K562 (cell line): ENCODE data around the gene HBB. TPM values are rescaled to one million over a fixed set of nuclear protein-coding genes. Genes with fewer than 3 reads are reported as not detected.

Experiments
- ATF1 ChIP-seq, 2 experiments: fragments of 450-650 bp in 1 of 2; IDR thresholded peaks; 2 replicates each; pipeline ENCODE4 v1.6.1; 2016; ENCODE audit warnings: missing compliant biosample characterization in 1 of 2, missing genetic modification characterization in 1 of 2
- EP300 ChIP-seq: IDR thresholded peaks from 2 replicates; pipeline ENCODE4 v1.6.1; 2012; ENCODE audit warnings: low read length, improper control_type of control experiment
- EP400 ChIP-seq: fragments of 450-650 bp; IDR thresholded peaks from 2 replicates; pipeline ENCODE4 v1.6.1; 2017; ENCODE audit warnings: antibody characterized with exemption, mild to moderate bottlenecking, moderate library complexity
- JUND ChIP-seq, 2 experiments: IDR thresholded peaks; 2 replicates in 1 of 2; 3 replicates in 1 of 2; pipeline ENCODE4 v1.6.1; 2011; ENCODE audit warnings: borderline replicate concordance in 2 of 2, low read depth in 2 of 2, low read length in 2 of 2, improper control_type of control experiment in 1 of 2, missing biosample characterization in 1 of 2, missing genetic modification characterization in 1 of 2, missing genetic modification reagents in 1 of 2
- KDM1A ChIP-seq, 2 experiments: fragments of 450-650 bp; IDR thresholded peaks; 2 replicates each; pipeline ENCODE4 v1.6.1; 2016; ENCODE audit warnings: mild to moderate bottlenecking in 2 of 2
- MAZ ChIP-seq, 2 experiments: fragments of 450-650 bp in 1 of 2; sonication (generic) in 1 of 2; formaldehyde crosslinking; IDR thresholded peaks in 1 of 2; conservative IDR thresholded peaks in 1 of 2; 2 replicates each; pipeline versions ENCODE4 v1.4.0 to v1.5.0; 2020; ENCODE audit warnings: mild to moderate bottlenecking in 1 of 2, missing genetic modification reagents in 1 of 2
- MITF ChIP-seq: IDR thresholded peaks from 2 replicates; pipeline ENCODE4 v1.6.1; 2014; ENCODE audit warnings: antibody characterized with exemption
- MLX ChIP-seq, 2 experiments: fragments of 450-650 bp in 1 of 2; sonication (generic) in 1 of 2; formaldehyde crosslinking; conservative IDR thresholded peaks; 2 replicates each; pipeline versions ENCODE4 v1.4.0 to v1.8.1; 2020 to 2022; ENCODE audit warnings: mild to moderate bottlenecking in 1 of 2, missing genetic modification reagents in 1 of 2
- MNT ChIP-seq, 2 experiments: fragments of 450-650 bp; conservative IDR thresholded peaks; 2 replicates each; pipeline ENCODE4 v1.6.1; 2017; ENCODE audit warnings: mild to moderate bottlenecking in 2 of 2, moderate library complexity in 2 of 2
- NBN ChIP-seq: fragments of 450-650 bp; IDR thresholded peaks from 2 replicates; pipeline ENCODE4 v1.6.1; 2016; ENCODE audit warnings: low read depth, mild to moderate bottlenecking
- RCOR1 ChIP-seq, 2 experiments: IDR thresholded peaks; 2 replicates each; pipeline ENCODE4 v1.6.1; 2012; ENCODE audit warnings: low read depth in 2 of 2, low read length in 2 of 2, borderline replicate concordance in 1 of 2, improper control_type of control experiment in 1 of 2
- RNF2 ChIP-seq: sonication (generic); IDR thresholded peaks from 2 replicates; pipeline ENCODE4 v1.6.1; 2016
- SOX6 ChIP-seq: fragments of 450-650 bp; IDR thresholded peaks from 2 replicates; pipeline ENCODE4 v1.6.1; 2014; ENCODE audit warnings: mild to moderate bottlenecking
- ZC3H4 ChIP-seq: sonication (generic); formaldehyde crosslinking; IDR thresholded peaks from 2 replicates; pipeline ENCODE4 v1.9.0; 2021; ENCODE audit warnings: missing genetic modification reagents, borderline replicate concordance
- ZNF24 ChIP-seq: fragments of 450-650 bp; IDR thresholded peaks from 2 replicates; pipeline ENCODE4 v1.6.1; 2016
- ZNF592 ChIP-seq: fragments of 450-650 bp; IDR thresholded peaks from 2 replicates; pipeline ENCODE4 v1.6.1; 2017; ENCODE audit warnings: antibody characterized with exemption, mild to moderate bottlenecking
- ZNF766 ChIP-seq: fragments of 200-800 bp; sonication (Bioruptor generic); conservative IDR thresholded peaks from 2 replicates; pipeline ENCODE4 v1.6.1; 2016; ENCODE audit warnings: missing genetic modification characterization, missing compliant biosample characterization
- ZNF79 ChIP-seq: fragments of 250-450 bp; sonication (Bioruptor Pico); IDR thresholded peaks from 2 replicates; pipeline ENCODE4 v1.4.0; 2020; ENCODE audit warnings: low read depth, mild to moderate bottlenecking, moderate library complexity
- polyA plus RNA-seq, 8 experiments: library from polyadenylated mRNA; depleted of rRNA in 4 of 8; stranded (reverse) in 5 of 8; unstranded in 3 of 8; fragments of >200 nt; fragmentation: Nextera tagmentation in 2 of 8; fragmentation: Illumina TruSeq in 1 of 8; extraction: Ambion mirVana in 2 of 8; extraction: Trizol in 1 of 8; gene quantifications; 2 replicates each; pipeline versions ENCODE4 v1.2.1 to v1.2.3, GENCODE V29; 2011 to 2014; ENCODE audit warnings: inconsistent platforms in 1 of 8, missing spikeins in 1 of 8
- total RNA-seq, 7 experiments: library from RNA; depleted of rRNA in 6 of 7; stranded (reverse); fragments of >200 nt in 6 of 7; fragmentation: Illumina TruSeq in 2 of 7; extraction: Trizol in 2 of 7; gene quantifications; 2 replicates each; pipeline versions ENCODE4 v1.2.1 to v1.2.3, GENCODE V29; 2011 to 2021; ENCODE audit warnings: low replicate concordance in 1 of 7

Gene HBB
- total and polyA plus RNA-seq, 9 of the 15 experiments (the other 6 are each of a cell fraction or from before 2014, with no cell fraction given), result 0.33 to 3.4 (median 1.2) TPM; not detected in 2

GRCh38 chr11:5234381-5234834, 7.5 kb upstream of the HBB start, which contains the start of gene HBD (continued):
- 0 out of 4 replicates have a peak, but pooled peaks of 1 of the 2 experiments have one; percentile 1 for TF ChIP-seq MNT (conservative IDR thresholded peaks at IDR 0.05)
- TF ChIP-seq SOX6, result peak; percentile 74; the same call in 1 of the 2 replicates
- TF ChIP-seq MITF, result no peak
- TF ChIP-seq ATF1 (CRISPR knock-in tag; IDR thresholded peaks at IDR 0.05), result no peak
- TF ChIP-seq ATF1 (tag; IDR thresholded peaks at IDR 0.05), result 0 out of 2 replicates have a peak, but pooled peaks have one; percentile 19
- peak in 1 of 2 experiments; percentile 35; a peak in 1 of 4 replicates for TF ChIP-seq KDM1A (IDR thresholded peaks at IDR 0.05)
- TF ChIP-seq EP300, result peak; percentile 57; the same call in 1 of the 2 replicates
- peak in 1 of 2 experiments; percentile 50; a peak in 1 of 4 replicates for TF ChIP-seq RCOR1 (IDR thresholded peaks at IDR 0.05; ENCODE audit: borderline replicate concordance in 1 of 2, low read depth in 2 of 2, low read length in 2 of 2)
- peak; percentile 77 for TF ChIP-seq ZNF592
- no peak for TF ChIP-seq MLX (CRISPR knock-in tag; conservative IDR thresholded peaks at IDR 0.05)
- 0 out of 2 replicates have a peak, but pooled peaks have one; percentile 4 for TF ChIP-seq EP400
- TF ChIP-seq ZNF766 (CRISPR knock-in tag), result peak; percentile 72; the same call in 1 of the 2 replicates
- TF ChIP-seq RNF2, result peak; percentile 45; the same call in 1 of the 2 replicates
- TF ChIP-seq NBN, result 0 out of 2 replicates have a peak, but pooled peaks have one; percentile 48
- peak in 1 of 2 experiments; percentile 46; a peak in 2 of 4 replicates for TF ChIP-seq MAZ (CRISPR knock-in tag; conservative IDR thresholded peaks at IDR 0.05 in 1 of 2, IDR thresholded peaks at IDR 0.05 in 1 of 2)
- no peak for TF ChIP-seq ZC3H4 (CRISPR knock-in tag)
- TF ChIP-seq JUND (IDR thresholded peaks at IDR 0.05; ENCODE audit: borderline replicate concordance, low read depth, low read length), result peak; percentile 51; the same call in 1 of the 2 replicates
- peak; percentile 57; the same call in 2 of the 3 replicates for TF ChIP-seq JUND (tag; IDR thresholded peaks at IDR 0.05; ENCODE audit: borderline replicate concordance, low read depth, low read length)
- TF ChIP-seq ZNF24, result peak; percentile 43; the same call in 1 of the 2 replicates
- TF ChIP-seq ZNF79 (CRISPR knock-in tag), result peak; percentile 87; the same call in 1 of the 2 replicates
